RWPE2 (cell line): ENCODE measurements around the gene B9D1.

Source experiments
- ATAC-seq: fragments of 200-7000 bp; cut with Tn5 transposase; 3 replicates; pipeline ENCODE4 v1.9.1; 2021; ENCODE audit warnings: low read depth
- DNase-seq: peaks from one replicate; pipeline ENCODE4 v3.0.0-alpha.2; 2020; ENCODE audit warnings: low spot score
- H3K27ac ChIP-seq: fragments of 450-650 bp; 2 replicates; pipeline ENCODE4 v1.5.1; 2017; ENCODE audit warnings: mild to moderate bottlenecking; ENCODE audit not compliant: poor library complexity, severe bottlenecking
- H3K27me3 ChIP-seq: fragments of 250-450 bp; sonication (Bioruptor Pico); 2 replicates; pipeline ENCODE4 v1.5.1; 2021; ENCODE audit warnings: mild to moderate bottlenecking, moderate library complexity; ENCODE audit not compliant: insufficient read depth, poor library complexity, severe bottlenecking
- H3K36me3 ChIP-seq: fragments of 250-450 bp; sonication (Bioruptor Pico); 2 replicates; pipeline ENCODE4 v1.5.1; 2020; ENCODE audit warnings: low read depth, mild to moderate bottlenecking, moderate library complexity
- H3K4me1 ChIP-seq: fragments of 250-450 bp; sonication (Bioruptor Pico); 2 replicates; pipeline ENCODE4 v1.5.1; 2021; ENCODE audit warnings: mild to moderate bottlenecking, moderate library complexity; ENCODE audit not compliant: insufficient read depth, poor library complexity, severe bottlenecking
- H3K4me3 ChIP-seq: fragments of 250-450 bp; sonication (Bioruptor Pico); 2 replicates; pipeline ENCODE4 v1.5.1; 2021; ENCODE audit warnings: mild to moderate bottlenecking, moderate library complexity; ENCODE audit not compliant: severe bottlenecking
- H3K9me3 ChIP-seq: fragments of 250-450 bp; sonication (Bioruptor Pico); 2 replicates; pipeline ENCODE4 v1.5.1; 2021; ENCODE audit warnings: mild to moderate bottlenecking, moderate library complexity; ENCODE audit not compliant: severe bottlenecking
- CTCF ChIP-seq: fragments of 450-650 bp; IDR thresholded peaks from one replicate; pipeline ENCODE4 v1.5.1; 2017; ENCODE audit warnings: mild to moderate bottlenecking, moderate library complexity; ENCODE audit not compliant: poor library complexity, severe bottlenecking

The B9D1 gene

GRCh38 chr17:19329136-19329535, 33.4 kb downstream of the B9D1 start:
- H3K36me3 ChIP-seq = peaks cover 40% of the 10 kb centered on the region

GRCh38 chr17:19328441-19329061, 34.0 kb downstream of the B9D1 start:
- no peak for DNase-seq
- peaks cover 46% of the 10 kb centered on the region for H3K36me3 ChIP-seq
- H3K27me3 ChIP-seq = no peaks in the 10 kb centered on the region
- no peak for TF ChIP-seq CTCF
- H3K4me1 ChIP-seq = peaks cover 22% of the 10 kb centered on the region
- H3K4me3 ChIP-seq = no peak overlapping the region
- no peak for ATAC-seq
- H3K27ac ChIP-seq = peak overlapping the region; percentile 64
- peaks cover 5% of the 10 kb centered on the region for H3K9me3 ChIP-seq

More at GRCh38 chr17:19329136-19329535, 33.4 kb downstream of the B9D1 start:
- DNase-seq (no peak), ATAC-seq (no peak)
- H3K4me1 ChIP-seq = peaks cover 22% of the 10 kb centered on the region
- H3K4me3 ChIP-seq = no peak overlapping the region
- H3K9me3 ChIP-seq = peaks cover 5% of the 10 kb centered on the region
- H3K27me3 ChIP-seq = no peaks in the 10 kb centered on the region
- TF ChIP-seq CTCF = no peak
- H3K27ac ChIP-seq = no peak overlapping the region

- no peak overlapping the region for H3K4me3 ChIP-seq
- peak; percentile 8 for TF ChIP-seq CTCF
- H3K4me1 ChIP-seq = peaks cover 22% of the 10 kb centered on the region
- DNase-seq (no peak), ATAC-seq (peak; percentile 81)
- no peaks in the 10 kb centered on the region for H3K27me3 ChIP-seq
- peaks cover 42% of the 10 kb centered on the region for H3K36me3 ChIP-seq
- H3K9me3 ChIP-seq = peaks cover 5% of the 10 kb centered on the region
- H3K27ac ChIP-seq = peak overlapping the region; percentile 64
These were observed 35.3 kb downstream of the B9D1 start for GRCh38 chr17:19327031-19327783.

- Histone ChIP-seq H3K27ac (peak overlapping the region; percentile 64), H3K36me3 (peaks cover 27% of the 10 kb centered on the region), H3K4me3 (no peak overlapping the region), H3K9me3 (peaks cover 5% of the 10 kb centered on the region), H3K4me1 (peaks cover 17% of the 10 kb centered on the region), H3K27me3 (no peaks in the 10 kb centered on the region)
- DNase-seq (no peak), ATAC-seq (no peak)
- no peak for TF ChIP-seq CTCF
These were observed 37.0 kb downstream of the B9D1 start for GRCh38 chr17:19325542-19325941.

- peaks cover 15% of the 10 kb centered on the region for H3K4me1 ChIP-seq
- ATAC-seq (no peak), DNase-seq (no peak)
- H3K36me3 ChIP-seq = peaks cover 16% of the 10 kb centered on the region
- no peak overlapping the region for H3K27ac ChIP-seq
- peaks cover 5% of the 10 kb centered on the region for H3K9me3 ChIP-seq
- no peak for TF ChIP-seq CTCF
- no peaks in the 10 kb centered on the region for H3K27me3 ChIP-seq
- no peak overlapping the region for H3K4me3 ChIP-seq
These were observed 39.7 kb downstream of the B9D1 start for GRCh38 chr17:19322861-19323260.
